OCI-LY7 (cell line): ENCODE results near the gene TMC4. TPM values are rescaled to one million over a fixed set of nuclear protein-coding genes. Genes with fewer than 3 reads are reported as not detected.
"Not testable (repeated sequence)": the region's sequence is repeated elsewhere in the genome, so short reads cannot be mapped to it uniquely, and the experiment has no call there.

Experiments used
- BruUV-seq: library from RNA; stranded (reverse); fragments of 400-500 nt; replicated peaks from 2 replicates; lab custom pipeline; 2021; lab: Mats Ljungman, UMichigan
- CTCF ChIA-PET: fragments of 300-600 bp; sonication (Branson Sonifier 250); formaldehyde crosslinking; loops from one replicate; lab custom pipeline; 2022; ENCODE audit warnings: antibody characterized with exemption; ENCODE audit not compliant: unreplicated experiment; lab: Charles Lee
- POLR2A ChIA-PET: fragments of 300-600 bp; sonication (Branson Sonifier 250); formaldehyde crosslinking; loops from one replicate; lab custom pipeline; 2022; ENCODE audit warnings: antibody characterized with exemption; lab: Charles Lee
- DNase-seq: peaks from one replicate; pipeline ENCODE4 v3.0.0-alpha.2; 2015; ENCODE audit warnings: low spot score
- H2AFZ ChIP-seq: fragments of 200-600 bp; sonication (generic), shearing (Covaris generic); 2 replicates; pipeline ENCODE4 v1.6.1; 2014; ENCODE audit warnings: mild to moderate bottlenecking, antibody characterized with exemption, low read length, moderate library complexity
- H3K27ac ChIP-seq: fragments of 200-600 bp; sonication (generic); 2 replicates; pipeline ENCODE4 v1.5.1; 2014; ENCODE audit warnings: mixed run types, low read depth, mild to moderate bottlenecking, moderate library complexity, low read length, inconsistent platforms; ENCODE audit not compliant: poor library complexity, severe bottlenecking
- H3K36me3 ChIP-seq: fragments of 200-600 bp; sonication (generic); 2 replicates; pipeline ENCODE4 v1.6.1; 2014; ENCODE audit warnings: mild to moderate bottlenecking, antibody characterized with exemption, low read length, moderate library complexity, mixed read lengths; ENCODE audit not compliant: insufficient read depth
- H3K4me1 ChIP-seq: fragments of 200-600 bp; sonication (generic); 2 replicates; pipeline ENCODE4 v1.5.1; 2014; ENCODE audit warnings: mild to moderate bottlenecking, low read length; ENCODE audit not compliant: insufficient read depth, poor library complexity, severe bottlenecking
- H3K4me2 ChIP-seq: fragments of 200-600 bp; sonication (generic); 2 replicates; pipeline ENCODE4 v1.6.1; 2014; ENCODE audit warnings: mild to moderate bottlenecking, low read length
- H3K4me3 ChIP-seq: fragments of 200-600 bp; sonication (generic); 2 replicates; pipeline ENCODE4 v1.5.1; 2014; ENCODE audit warnings: mild to moderate bottlenecking, low read depth, low read length; ENCODE audit not compliant: poor library complexity, severe bottlenecking
- H3K79me2 ChIP-seq: fragments of 200-600 bp; sonication (generic); 2 replicates; pipeline ENCODE4 v1.6.1; 2016; ENCODE audit warnings: low read depth, mild to moderate bottlenecking, low read length, moderate library complexity, mixed read lengths; ENCODE audit not compliant: insufficient read depth
- H3K9me2 ChIP-seq: fragments of 200-600 bp; sonication (generic); 2 replicates; pipeline ENCODE4 v1.6.1; 2016; ENCODE audit warnings: mild to moderate bottlenecking, low read length, mixed read lengths; ENCODE audit not compliant: insufficient read depth
- H3K9me3 ChIP-seq: fragments of 200-600 bp; sonication (generic); 2 replicates; pipeline ENCODE4 v1.6.1; 2014; ENCODE audit warnings: mild to moderate bottlenecking, mixed run types, low read length, mixed read lengths
- H4K20me1 ChIP-seq: fragments of 200-600 bp; sonication (generic); 2 replicates; pipeline ENCODE4 v1.6.1; 2014; ENCODE audit warnings: mild to moderate bottlenecking, antibody characterized with exemption, low read length, moderate library complexity, mixed read lengths; ENCODE audit not compliant: insufficient read depth
- EZH2phosphoT487 ChIP-seq: fragments of 200-600 bp; sonication (generic); IDR thresholded peaks from 2 replicates; pipeline ENCODE4 v1.6.1; 2018; ENCODE audit warnings: low read depth, borderline replicate concordance, mild to moderate bottlenecking, mixed run types, antibody characterized with exemption, low read length, moderate library complexity, mixed read lengths
- intact Hi-C: fragments of 100-400 bp; cut with micrococcal nuclease; formaldehyde crosslinking; loops from one replicate; pipeline ENCODE4 v1.10.0; 2022; ENCODE audit not compliant: unreplicated experiment
- total RNA-seq, 2 experiments: library from RNA; depleted of rRNA in 1 of 2; stranded (reverse); fragments of >200 nt in 1 of 2; shearing (Covaris generic) in 1 of 2; gene quantifications; 2 replicates each; pipeline ENCODE4 v1.2.3, GENCODE V29; 2014 to 2022
- TF ChIP-seq, protein P1 (sequence below): fragments of 200-600 bp; sonication (generic); conservative IDR thresholded peaks from 2 replicates; pipeline ENCODE4 v1.5.1; 2014; ENCODE audit warnings: mild to moderate bottlenecking, antibody characterized with exemption, low read length, moderate library complexity, mixed read lengths

TMC4 gene
- total RNA-seq, 2 experiments from 2014 or later, result not detected

DNA sequence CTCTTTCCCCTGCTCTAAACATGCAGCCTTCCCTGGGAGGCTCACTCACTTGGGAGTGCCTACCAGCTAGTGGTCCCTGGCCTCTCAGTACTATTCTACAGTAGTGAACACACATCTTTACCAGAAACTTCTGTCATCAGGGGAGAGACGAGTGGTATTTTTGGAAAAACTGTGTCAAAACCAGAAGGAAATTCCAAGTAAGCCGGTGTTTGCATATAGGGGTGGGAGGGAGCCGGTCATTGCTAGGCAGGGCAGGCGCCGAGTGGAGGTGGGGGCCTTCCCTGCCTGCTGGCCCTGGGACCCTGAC lies 34.7 kb upstream of the TMC4 start:
- H3K4me1 ChIP-seq, result peaks cover 53% of the 10 kb centered on the region
- no peaks in the 10 kb centered on the region for H3K9me2 ChIP-seq
- H3K36me3 ChIP-seq, result peaks cover 88% of the 10 kb centered on the region
- peaks cover 40% of the 10 kb centered on the region for H3K79me2 ChIP-seq
- intact Hi-C loops, result no loop called here
- ChIA-PET POLR2A (interaction anchor here (1.4 kb wide), 1 partner anchor 9 kb away, joined by 3 read pairs; no protein-coding TSS in a partner anchor), CTCF (no interaction called here)
- no peak for TF ChIP-seq EZH2phosphoT487
- TF ChIP-seq, protein P1, sequence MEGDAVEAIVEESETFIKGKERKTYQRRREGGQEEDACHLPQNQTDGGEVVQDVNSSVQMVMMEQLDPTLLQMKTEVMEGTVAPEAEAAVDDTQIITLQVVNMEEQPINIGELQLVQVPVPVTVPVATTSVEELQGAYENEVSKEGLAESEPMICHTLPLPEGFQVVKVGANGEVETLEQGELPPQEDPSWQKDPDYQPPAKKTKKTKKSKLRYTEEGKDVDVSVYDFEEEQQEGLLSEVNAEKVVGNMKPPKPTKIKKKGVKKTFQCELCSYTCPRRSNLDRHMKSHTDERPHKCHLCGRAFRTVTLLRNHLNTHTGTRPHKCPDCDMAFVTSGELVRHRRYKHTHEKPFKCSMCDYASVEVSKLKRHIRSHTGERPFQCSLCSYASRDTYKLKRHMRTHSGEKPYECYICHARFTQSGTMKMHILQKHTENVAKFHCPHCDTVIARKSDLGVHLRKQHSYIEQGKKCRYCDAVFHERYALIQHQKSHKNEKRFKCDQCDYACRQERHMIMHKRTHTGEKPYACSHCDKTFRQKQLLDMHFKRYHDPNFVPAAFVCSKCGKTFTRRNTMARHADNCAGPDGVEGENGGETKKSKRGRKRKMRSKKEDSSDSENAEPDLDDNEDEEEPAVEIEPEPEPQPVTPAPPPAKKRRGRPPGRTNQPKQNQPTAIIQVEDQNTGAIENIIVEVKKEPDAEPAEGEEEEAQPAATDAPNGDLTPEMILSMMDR, result no peak
- peak overlapping the region; percentile 1; the same call in 1 of the 2 replicates for H3K4me2 ChIP-seq
- no peak overlapping the region for H2AFZ ChIP-seq
- no peaks in the 10 kb centered on the region for H3K9me3 ChIP-seq
- BruUV-seq, result no TSS peak
- no peak overlapping the region for H3K4me3 ChIP-seq
- H3K27ac ChIP-seq, result peak overlapping the region; percentile 19
- peaks cover 44% of the 10 kb centered on the region for H4K20me1 ChIP-seq
- no peak for DNase-seq

DNA sequence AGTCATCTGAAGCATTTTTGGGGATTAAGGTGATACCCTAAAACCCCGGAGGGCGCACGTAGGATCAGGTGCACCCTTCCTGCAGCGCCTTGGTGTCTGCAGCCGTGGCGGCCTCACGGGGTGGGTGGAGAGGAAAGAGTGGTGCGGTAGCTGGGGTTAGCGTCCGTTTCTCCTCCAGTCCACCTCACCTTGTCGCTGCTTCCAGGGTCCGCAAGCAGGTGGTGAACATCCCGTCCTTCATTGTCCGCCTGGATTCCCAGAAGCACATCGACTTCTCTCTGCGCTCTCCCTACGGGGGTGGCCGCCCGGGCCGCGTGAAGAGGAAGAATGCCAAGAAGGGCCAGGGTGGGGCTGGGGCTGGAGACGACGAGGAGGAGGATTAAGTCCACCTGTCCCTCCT lies 34.2 kb upstream of the TMC4 start:
- BruUV-seq, intact Hi-C loops, H3K27ac ChIP-seq, H3K9me3 ChIP-seq, H2AFZ ChIP-seq, POLR2A ChIA-PET, DNase-seq, H3K4me2 ChIP-seq, H3K4me3 ChIP-seq, H3K9me2 ChIP-seq, CTCF ChIA-PET: not testable (repeated sequence)
- Histone ChIP-seq H3K36me3 (peaks cover 89% of the 10 kb centered on the region), H3K79me2 (peaks cover 45% of the 10 kb centered on the region), H4K20me1 (peaks cover 48% of the 10 kb centered on the region), H3K4me1 (peaks cover 57% of the 10 kb centered on the region)

DNA sequence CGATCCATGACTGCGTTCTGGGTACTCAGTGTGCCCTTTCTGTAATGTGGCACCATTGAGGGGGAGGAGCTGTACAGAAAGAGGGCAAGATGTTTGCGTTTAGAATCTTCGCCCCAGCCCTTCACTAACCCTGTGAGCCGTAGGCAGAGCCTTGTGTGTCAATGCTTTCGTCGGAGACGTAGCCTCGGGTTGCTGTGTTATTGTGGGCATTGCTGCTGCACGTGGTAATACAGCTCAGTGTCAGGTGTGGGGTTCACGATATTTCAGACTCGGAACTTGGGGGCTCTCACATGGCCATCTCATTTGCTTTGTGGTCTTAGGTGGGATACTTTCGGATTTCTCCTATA lies 33.8 kb upstream of the TMC4 start:
- H3K4me1 ChIP-seq, result peaks cover 60% of the 10 kb centered on the region
- H3K4me3 ChIP-seq, result no peak overlapping the region
- H3K4me2 ChIP-seq, result peak overlapping the region; percentile 21
- no peaks in the 10 kb centered on the region for H3K9me2 ChIP-seq
- BruUV-seq, result no TSS peak
- H3K79me2 ChIP-seq, result peaks cover 49% of the 10 kb centered on the region
- POLR2A ChIA-PET, result no interaction called here
- CTCF ChIA-PET, result no interaction called here
- peaks cover 92% of the 10 kb centered on the region for H3K36me3 ChIP-seq
- no peak overlapping the region for H2AFZ ChIP-seq
- no peak for DNase-seq
- H4K20me1 ChIP-seq, result peaks cover 52% of the 10 kb centered on the region
- no peak overlapping the region for H3K27ac ChIP-seq
- H3K9me3 ChIP-seq, result no peaks in the 10 kb centered on the region
- intact Hi-C loops, result no loop called here
- no peak for TF ChIP-seq EZH2phosphoT487
- TF ChIP-seq, protein P1, result no peak
